HG02884 (cell line): ENCODE measurements around the gene GNAS-AS1.

Source experiments
- ATAC-seq: cut with Tn5 transposase; IDR thresholded peaks from one replicate; pipeline ENCODE4 v1.9.1; 2021; ENCODE audit warnings: mild to moderate bottlenecking, moderate library complexity; ENCODE audit not compliant: unreplicated experiment

GNAS-AS1 gene

DNA sequence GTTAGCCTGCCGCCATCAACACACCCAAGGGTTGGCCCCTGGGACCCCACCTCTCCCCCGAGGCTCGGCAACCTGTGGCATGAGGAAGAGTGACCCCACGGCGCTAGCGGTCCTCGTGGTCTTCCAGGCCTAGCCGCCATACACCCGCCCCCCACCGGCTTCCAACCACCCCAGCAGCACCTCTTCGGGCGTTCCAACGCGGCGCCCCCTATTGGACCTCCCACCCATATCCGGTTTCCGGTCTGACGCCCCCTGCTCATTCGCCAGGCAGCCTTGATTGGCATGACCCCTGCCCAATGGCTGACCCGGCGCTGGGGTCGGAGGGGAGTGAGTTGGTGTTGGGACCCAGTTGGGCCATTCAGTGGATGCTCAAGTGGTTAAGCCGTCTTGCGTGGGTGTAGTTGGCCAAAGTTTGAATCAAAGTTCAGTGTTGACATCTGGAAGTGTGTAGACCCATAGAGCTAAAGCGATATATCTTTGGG, at the start of gene GNAS-AS1:
Gene GNAS-AS1, minus strand, starts transcription at position 210 of the 482 bp plus-strand sequence.
- ATAC-seq = peak; percentile 74

DNA sequence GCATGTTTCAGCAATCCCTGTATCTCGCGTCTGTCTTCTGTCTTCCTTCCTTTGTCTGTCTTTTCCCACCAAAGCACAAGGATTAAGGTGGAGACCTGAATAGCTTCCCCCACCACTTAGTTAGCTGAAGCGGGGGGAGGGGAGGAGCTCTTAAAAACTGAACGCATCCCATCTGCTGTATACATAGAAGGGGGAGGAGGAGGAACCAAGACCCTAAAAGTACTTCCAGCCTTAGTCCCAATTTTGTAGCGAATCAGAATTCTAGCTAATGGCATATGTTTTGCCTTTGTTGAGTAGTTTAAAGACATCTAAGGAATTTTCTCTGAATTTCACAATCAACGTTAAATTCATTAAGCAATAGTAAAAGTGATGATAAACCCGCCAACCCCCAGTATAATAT, 49.7 kb upstream of the GNAS-AS1 start:
- no peak for ATAC-seq

DNA sequence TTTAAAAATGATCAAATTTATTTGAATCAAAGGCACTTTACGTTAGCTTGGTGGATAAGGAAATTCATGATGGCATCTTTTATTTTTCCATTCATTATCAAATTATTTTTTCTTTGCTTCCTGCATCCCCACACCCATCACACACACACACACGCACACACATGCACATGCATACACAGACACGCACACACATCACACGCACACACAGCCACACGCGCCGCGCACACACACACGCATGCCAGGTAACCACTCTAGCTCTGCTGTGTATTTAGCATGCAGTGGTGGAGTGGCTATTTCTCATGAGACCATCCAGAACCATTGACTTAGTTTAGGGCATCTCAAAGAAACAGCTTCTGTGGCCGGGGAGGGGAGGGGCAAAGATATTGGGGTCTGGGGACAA, 48.8 kb upstream of the GNAS-AS1 start:
- ATAC-seq = no peak

DNA sequence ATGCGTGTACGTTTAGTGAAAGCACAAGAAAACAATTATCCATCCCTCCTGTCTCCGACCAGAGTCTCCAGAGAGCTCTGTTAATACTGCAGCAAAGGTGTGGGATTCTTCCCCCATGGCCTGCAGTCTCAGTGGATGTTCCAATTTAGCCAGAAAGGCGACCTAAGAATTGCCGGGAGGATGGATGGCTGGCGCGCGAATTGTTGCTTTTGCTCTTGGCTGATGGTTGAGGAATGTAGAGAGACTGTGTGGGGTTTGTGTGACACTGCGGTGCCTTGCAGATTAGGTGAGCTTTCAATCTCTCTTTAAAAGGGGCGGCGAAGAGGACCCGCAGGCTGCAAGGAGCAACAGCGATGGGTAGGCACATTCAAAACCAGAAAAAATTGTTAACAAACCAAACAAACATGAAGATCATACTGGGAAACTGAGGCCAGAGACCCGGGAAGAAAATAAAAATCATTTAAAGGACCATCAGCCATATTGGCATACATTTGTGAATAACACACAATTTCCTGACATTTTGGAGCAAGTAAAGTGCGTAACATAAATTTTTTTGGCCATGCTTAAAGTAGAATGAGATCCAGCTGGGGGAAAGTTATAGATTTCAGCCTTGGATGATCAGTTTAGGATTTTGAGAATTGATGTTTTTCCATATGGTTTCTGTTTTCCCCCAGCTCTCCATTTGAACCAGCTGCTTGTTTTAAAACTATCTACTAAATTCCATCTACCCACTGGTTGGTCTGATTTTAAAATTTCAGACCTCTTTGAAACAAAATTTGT, 48.1 kb upstream of the GNAS-AS1 start:
- ATAC-seq = no peak

DNA sequence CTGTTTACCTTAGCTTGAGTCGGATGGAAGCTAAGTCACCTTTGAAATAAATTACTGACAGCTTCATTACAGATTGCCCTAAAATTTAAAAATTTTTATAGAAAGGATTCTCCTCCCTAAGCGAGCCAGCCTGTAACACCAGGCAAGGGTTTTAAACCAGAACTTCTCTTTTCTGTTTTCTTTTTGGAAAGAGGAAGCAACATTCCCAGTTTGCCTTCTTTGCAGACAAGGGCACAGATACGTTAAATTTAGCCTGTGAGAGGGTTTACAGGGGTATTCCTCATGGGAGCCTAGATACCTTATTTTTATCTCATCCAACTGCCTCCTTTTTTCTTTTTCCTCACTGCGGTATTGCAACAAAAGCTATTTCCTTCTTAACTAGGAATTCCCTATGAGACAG, 46.8 kb upstream of the GNAS-AS1 start:
- no peak for ATAC-seq

DNA sequence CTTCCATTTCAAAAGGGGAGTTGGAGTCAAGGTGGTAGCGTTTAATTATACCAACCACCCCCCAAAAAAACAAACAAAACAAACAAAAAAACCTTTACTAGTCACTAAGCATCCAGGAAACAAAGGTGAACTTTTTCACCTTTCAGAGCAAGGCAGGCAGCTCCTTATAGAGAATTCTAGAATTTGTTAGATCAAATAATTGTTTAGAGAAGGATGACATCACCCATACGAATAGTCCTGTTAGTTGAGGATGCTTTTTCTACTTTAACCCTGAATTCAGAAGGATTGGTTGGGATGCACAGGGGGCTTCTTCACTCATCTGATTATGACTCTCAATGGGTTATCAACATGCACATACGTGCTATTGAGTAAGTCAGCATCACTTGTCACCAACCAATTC, 46.1 kb upstream of the GNAS-AS1 start:
- no peak for ATAC-seq

DNA sequence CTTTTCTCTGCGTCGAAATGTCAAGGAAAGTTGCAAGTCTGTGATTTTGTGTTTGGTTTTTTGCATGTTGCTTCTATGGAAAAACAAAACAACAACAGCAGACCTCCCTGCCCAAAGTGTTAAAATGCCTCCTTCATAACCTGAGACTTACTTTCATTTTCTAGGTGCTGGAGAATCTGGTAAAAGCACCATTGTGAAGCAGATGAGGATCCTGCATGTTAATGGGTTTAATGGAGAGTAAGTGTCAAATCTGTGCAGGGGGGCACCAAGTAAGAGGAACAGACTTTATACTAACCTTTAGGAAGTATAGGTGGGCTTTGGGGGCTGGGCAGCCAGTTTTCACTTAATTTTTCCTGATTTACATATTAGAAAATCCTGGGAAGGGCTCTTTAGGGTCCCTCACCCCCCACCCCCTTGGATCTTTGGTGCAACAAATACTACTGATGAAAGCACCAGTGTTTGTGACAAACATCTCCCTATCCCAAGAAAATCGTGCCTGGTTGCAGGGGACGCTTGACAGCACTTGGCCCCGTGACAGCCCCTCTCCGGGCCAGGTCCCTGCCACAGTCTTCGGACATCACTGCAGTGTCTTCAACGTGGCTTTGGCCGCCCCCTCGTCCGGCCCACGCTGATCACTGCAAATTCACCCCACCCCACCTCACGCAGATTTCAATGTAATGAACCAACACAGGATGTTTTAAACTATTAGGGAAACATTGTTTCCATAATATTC, 44.9 kb upstream of the GNAS-AS1 start:
- ATAC-seq = no peak

DNA sequence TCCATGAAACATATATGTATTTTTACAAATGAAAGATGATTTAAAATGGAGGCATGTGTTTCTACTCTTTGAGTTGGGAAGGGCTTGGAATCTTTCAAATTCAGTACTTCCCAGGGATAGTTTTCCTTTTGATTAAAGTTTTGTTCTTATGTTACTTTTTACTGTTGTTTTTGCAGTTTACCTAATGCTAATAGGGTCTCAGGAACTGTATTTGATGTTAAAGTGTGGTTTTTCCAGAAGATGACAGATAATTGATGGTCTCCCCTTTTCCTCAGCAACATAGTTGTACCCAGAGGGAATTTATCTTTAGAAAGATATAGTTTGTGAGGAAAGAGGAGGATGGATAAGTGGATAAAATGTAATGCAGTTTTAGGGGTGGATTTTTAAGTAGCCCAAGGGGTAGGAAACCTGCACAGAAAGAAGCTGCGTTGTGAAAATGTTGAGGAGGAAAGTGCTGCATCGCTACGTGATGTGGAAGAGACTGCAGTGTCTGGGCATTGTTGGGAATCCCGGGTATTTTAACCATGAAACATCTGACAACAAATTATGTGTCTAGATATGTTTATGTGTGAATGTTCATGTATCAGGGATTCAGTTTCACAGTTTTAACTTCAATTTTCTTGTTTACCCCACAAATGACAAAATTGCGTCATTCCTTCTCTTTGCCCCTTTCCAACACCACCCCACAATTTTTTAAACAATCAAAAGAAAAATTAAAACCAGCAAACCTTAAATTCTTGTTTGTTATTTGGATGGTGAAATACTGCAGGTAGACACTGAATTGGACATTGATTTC, 44.1 kb upstream of the GNAS-AS1 start:
- ATAC-seq = no peak

DNA sequence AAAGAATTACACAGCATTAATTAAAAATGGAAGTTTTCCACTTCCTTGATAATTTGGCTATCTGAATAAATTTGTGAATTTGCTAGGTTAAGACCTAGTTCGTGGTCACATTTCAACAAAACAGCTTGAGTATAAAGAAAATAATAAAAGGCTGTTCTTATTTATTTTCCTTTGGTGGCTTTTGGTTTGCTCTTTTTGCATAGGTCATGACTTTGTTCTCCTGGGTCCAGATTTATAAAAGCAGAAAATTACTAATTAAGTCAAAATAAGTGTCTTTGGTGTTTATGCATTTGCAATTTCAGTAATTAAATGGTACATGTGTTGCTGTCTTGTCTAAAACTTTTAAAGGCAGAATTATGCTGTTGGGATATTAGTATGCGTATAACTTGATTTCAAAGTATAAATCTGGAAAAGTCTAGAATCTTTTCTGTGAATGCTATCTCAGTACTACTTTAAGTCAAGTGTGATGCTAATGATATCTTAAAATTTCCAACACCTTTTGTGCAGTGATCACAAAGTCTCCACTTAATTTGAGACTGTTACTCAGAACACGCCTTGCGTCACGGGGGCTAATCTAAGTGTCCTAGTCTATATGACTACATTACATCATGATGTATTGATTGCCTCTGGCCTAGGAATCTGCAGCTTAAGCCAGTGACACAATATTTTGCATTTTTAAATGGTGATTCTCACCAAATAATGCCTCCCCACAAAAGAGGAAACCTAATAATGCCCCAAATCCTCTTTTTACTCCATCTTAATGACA, 42.8 kb upstream of the GNAS-AS1 start:
- no peak for ATAC-seq

DNA sequence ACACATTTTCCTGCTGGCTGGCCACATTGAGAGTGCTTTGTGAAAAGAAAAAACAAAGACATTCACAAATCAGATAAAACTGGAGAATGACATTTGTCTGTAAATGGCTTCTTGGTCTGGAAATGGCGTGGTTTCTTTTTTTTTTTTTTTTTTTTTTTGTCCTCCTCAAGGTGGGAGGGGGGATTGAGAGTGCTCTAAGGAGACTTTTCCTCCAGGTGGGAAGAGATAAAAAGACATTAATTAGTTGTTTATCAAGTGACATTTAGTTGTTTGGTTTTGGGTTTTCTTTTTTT, 42.2 kb upstream of the GNAS-AS1 start:
- no peak for ATAC-seq

DNA sequence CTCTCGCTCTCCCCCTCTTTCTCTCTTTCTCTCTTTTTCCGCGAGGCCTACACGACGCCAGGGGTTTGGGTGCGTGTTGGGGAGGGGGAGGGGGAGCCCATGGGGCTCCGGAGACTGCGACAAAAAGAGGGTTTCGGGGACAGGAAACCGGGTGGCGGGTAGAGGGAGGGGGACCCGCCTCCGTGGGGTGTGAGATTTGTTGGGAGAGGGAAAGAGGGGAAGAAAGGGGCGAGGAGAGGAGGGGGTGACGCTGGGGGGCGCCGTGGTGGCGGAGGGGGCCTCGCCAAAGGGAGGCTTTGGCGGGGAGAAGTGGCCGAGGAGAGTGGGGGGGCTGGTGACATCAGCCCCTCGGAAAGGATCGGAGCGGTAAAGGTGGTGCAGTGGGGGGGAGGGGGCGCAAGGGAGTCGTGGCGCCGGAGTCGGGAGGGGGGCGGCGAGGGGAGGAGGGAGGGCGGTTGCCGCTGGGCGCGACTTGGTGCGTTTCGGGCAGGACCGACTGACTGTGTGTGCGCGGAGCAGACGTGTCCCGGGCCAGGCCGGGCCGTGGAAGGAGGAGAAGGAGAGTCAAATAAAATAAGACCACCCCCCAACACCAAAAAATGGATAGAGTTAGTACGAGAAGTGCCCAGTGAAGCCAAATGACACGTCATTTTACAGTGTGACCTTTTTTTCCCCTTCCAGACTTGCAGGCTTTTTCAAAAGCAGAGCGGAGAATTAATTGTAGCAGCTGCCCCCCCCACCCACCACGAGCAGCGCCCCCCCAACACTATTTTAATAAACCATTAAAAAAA, 41.6 kb upstream of the GNAS-AS1 start:
- no peak for ATAC-seq

DNA sequence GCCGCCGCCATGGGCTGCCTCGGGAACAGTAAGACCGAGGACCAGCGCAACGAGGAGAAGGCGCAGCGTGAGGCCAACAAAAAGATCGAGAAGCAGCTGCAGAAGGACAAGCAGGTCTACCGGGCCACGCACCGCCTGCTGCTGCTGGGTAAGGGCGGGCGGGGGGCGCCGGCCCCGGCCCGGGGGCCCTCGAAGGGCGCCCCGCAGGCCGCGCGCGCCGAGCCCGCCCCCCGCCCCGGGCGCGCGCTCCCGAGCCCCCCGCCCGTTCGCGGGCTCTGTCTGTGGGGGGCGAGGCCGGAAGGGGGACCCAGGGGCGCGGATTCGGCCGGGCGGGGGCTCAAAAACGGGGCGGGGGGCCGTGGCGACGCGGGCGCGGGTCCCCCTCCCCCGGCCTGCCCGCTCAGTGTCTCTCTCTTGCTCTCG, 41.0 kb upstream of the GNAS-AS1 start:
- no peak for ATAC-seq

DNA sequence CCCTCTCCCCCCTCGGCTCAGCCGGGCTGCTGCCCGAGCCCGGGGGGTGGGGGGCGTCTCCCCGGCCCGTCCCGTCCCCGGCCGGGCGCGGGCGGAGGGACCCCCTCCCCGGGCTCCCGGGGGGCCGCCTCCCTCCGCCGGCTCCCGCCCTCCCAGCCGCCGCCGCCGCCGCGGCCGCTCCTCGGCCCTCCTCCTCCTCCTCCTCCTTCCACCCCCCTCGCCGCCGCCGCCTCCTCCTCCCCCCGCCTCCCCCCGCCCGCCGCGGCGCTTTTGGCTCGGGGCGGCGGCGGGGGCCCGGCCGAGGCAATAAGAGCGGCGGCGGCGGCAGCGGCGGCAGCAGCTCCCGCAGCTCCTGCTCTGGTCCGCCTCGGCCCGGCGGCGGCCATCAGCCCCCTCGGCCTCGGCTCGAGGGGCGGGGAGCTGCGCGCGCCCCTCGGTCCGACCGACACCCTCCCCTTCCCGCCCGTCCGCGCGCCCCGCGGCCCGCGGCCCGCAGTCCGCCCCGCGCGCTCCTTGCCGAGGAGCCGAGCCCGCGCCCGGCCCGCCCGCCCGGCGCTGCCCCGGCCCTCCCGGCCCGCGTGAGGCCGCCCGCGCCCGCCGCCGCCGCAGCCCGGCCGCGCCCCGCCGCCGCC, 40.5 kb upstream of the GNAS-AS1 start:
- peak; percentile 17 for ATAC-seq

DNA sequence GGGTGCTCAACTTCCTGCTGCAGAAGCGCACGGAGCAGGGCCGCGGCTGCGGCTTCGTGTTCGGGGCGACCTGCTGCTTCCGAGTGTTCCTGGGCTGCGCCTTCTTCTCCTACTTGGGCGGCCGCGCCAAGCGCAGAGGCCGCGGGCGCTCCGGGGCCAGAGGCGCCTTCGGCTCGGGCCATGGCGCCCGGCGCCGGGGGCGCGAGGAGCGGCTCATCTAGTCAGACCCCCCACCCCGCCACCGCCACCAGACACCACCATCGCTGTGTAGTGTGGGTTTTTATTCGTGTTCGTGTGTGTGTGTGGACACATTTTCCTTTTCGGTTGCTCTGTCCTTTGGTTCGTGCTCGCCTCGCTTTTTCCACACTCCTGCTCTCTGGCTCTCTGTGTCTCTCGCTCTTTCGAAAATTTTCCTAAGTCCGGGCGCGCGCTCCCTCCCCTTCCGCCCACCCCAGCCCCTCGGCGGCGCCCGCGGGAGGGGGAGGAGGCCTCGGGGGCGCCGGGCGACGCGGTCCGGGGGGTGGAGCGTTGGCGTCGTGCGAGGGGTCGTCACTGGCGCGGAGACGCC, 39.9 kb upstream of the GNAS-AS1 start:
- peak; percentile 28 for ATAC-seq

DNA sequence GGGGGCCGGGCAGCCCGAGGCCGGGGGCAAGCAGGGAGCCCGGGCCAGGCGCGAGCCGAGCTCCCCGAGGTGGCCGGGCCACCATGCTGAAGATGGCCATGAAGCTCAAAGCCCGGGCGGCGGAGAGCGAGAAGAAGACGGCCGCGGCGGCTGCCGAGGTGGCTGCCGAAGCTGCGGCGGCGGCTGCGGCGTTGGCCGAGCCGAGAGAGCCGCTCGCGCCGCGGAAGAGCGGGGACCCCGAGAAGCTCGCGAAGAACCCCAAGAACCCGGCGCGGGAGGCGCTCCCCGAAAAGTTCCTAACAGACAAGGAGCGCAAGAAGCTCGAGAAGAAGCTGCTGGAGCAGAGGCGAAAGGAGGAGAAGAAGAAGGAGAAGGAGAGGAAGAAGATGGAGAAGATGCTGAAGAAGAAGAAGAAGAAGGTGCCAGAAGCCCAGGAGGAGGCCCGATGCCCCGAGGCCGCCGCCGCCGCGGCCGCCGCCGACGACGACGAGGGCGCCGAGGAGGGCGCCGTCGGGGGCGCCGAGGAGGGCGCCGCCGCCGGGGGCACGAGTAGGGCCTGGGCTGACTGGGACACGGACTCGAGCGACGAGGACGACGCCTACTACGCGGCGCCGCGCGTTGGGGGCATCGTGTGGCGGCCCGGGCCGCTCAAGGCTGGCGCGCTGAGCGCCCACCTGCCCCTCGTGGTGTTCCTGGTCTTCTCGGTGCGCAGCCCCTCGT, 39.3 kb upstream of the GNAS-AS1 start:
- no peak for ATAC-seq

DNA sequence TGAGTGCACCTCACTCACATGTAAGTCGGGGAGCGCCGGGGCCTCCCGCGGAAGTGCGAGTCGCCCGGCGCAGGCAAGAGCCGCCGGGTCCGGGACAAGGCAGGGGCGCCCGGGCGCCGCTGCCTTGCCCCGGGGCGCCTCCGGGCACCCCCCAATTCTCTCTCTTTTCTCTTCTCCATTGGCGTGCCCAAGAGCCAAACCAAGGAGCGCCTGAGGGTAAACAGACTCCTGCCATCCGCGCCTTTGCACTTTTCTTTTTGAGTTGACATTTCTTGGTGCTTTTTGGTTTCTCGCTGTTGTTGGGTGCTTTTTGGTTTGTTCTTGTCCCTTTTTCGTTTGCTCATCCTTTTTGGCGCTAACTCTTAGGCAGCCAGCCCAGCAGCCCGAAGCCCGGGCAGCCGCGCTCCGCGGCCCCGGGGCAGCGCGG, 38.6 kb upstream of the GNAS-AS1 start:
- ATAC-seq = no peak

DNA sequence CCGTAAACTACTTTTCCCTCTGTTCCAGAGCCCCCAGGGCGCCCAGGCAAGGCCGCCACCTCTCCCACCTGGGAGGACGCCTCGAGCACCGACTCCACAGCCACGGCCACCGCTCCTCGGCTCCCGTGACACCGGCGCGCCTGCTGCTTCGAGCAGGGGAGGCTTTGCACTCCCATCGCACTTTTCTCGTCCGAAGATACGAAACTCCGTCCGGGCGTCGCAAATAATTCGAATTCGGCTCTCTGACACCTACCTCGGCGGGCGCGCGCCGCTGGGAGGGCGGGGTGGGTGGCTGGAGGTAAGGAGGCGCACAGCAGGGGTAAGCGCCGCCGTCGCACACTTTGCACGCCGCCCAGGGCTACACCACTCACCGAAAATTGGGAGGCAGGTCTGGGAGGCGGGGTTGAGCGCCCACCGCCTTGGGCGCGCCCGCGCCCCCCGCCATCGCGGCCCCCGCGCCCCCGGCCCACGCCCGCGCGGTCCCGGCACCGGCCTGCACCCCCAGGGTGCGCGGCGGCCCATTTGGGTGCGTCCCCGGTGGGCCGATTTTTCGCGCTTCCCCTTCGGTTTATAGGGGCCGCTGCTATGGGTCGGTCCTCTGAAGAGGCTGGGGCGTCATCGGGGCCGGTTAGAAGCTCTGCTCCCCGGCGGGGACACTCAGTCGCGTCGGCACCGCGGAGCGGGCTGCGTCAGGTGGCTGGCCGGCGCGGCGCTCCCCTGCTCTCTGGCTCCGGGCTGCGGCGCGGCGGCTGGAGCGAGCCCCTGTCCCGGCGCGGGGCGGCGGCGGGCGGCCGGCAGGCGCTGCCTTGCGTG, 38.0 kb upstream of the GNAS-AS1 start:
- ATAC-seq = peak; percentile 33

DNA sequence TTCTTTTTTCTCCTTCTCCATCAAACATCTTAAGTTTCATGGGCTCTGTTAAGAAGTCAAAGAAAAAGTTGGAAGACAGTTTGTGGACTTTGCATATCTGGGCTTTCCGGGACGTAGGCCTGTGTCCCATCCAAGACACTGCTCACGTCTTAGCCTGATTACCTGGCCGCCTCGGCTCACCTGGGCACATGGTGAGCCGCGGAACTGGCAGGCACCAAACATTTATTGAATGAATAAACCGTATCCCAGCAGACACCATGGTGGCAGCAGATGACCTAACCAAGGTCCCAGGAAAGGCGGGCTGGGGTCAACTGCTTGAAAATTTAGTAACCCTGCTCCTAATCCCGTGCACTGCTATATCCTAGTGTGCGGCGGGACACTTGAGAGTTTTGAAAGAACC, 37.4 kb upstream of the GNAS-AS1 start:
- ATAC-seq = no peak
